Activated CD8-positive, alpha-beta memory T cell treated with anti-CD3 and anti-CD28 coated beads for 24 hours (primary cell): Measurements from ENCODE around the gene KDM1A.
A peak's percentile ranks its signal among the peaks of the same experiment; 100 is the strongest.

ENCODE experiments used
- DNase-seq: peaks from one replicate; pipeline ENCODE4 v3.0.0-alpha.2; 2020

Gene KDM1A

GRCh38 chr1:23079025-23079424 is 59.8 kb downstream of the KDM1A start:
- DNase-seq: no peak

GRCh38 chr1:23080885-23081284 is 61.6 kb downstream of the KDM1A start:
- DNase-seq: no peak

GRCh38 chr1:23081376-23081775 is 62.1 kb downstream of the KDM1A start:
- no peak for DNase-seq

DNA sequence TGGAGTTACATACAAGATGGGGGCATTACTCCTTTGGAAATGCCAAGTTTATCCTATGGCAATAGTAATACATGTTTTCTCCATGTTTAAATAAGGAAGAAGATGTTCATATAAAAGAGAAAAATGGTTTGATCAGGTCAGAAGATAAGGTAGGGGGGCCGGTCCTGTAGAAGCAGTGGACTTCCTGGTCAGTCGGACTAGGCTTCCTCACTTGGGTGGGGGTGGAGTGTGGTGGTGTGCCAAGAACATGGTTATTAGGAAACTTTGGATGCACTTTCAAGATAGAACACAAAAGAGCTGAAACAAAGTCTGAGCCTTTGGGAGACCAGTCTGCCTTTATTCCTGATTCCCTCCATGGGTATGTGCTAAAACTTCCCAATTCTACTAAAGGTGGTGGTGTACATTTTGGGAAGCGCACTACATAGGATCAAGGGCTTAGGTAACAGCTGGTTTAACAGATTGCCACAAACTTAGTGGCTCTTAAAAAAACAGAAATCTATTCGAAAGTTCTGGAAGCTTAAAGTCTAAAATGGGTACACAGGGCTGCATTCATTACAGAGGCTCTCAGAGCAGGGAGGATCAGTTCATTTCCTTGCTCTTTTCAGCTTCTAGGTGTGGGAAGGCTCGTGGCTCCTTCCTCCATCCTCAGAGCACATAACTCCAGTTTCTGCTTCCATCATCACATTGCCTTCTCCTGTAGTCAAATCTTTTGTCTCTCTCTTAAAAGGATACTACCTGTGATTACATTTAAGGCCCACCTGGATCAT is 64.6 kb downstream of the KDM1A start:
- no peak for DNase-seq

GRCh38 chr1:23084880-23085279 is 65.6 kb downstream of the KDM1A start:
- no peak for DNase-seq

DNA sequence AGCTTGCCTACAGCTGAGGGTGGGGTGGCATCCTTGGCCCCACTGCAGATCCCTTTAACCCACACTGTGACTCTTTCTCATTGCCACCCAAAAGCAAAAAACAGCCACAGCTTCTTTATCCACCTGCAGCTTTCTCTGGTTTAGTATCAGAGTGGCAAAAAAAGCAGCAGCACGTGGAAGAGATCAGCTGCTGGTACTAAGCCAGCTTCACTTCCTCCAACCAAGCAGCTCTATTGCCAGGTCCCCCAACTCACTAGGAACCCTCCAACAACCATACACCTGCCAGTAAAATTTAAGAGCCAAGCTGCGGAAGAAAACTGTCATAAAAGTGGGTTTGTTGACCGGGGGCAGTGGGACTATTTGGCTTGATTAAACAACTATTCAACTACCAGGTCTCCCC is 66.4 kb downstream of the KDM1A start:
- no peak for DNase-seq

DNA sequence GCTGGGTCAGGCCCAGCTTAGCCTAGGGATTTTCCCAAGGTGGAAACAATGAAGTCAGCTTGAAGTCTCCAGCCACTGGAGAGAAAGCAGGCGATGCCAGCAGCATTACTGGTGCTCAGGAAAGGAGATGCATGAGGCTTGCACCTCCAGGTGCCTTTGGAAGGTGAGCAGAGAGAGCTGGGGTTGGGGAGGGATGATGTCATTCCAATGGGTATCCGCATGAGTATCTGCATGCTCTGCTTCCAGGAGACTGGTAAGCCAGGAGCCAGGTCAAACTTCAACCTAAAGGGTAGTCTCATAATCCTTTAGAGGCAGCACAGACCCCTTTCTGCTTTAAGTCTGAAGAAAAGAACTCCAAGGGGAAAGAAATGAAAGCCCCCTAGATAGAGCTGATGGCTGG is 68.8 kb downstream of the KDM1A start:
- no peak for DNase-seq

GRCh38 chr1:23090056-23090455 is 70.8 kb downstream of the KDM1A start:
- no peak for DNase-seq

DNA sequence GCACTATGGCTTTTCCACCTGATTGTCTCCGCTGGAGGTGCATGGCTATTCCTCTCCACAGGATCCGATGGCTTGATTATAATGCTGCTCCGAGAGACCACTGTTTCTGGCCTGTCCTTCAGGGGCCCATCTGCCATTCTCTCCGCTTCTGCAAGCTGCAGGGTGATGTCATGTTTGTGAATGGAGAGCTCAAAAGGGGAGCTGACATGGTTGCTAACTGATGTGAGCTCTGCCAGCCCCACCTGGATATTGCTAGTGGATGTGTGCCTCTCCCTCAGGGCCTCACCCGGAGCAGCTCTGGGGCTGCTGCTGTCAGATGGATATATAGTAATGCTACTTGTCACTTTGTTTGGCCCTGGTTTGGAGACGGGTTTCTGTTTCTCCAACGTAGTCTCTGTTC is 72.3 kb downstream of the KDM1A start:
- no peak for DNase-seq

DNA sequence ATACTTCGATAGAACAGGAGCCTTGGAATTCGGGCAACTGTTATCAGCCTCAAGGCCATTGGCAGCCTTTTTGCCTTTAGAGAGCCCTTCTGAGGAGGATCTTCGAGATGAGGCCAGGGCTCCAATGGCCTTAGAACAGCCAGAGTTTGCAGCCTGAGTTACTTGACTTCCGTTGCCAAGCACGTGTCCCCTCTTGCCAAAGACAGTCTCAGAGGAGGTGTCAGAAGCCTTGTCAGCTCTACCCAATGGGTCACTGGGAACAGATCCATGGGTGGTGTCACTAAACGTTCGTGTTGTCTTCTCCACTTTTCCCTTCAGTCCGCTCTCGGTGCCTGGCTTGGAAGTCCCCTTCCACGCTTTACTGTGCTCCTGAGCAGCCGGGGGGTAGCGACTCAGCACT is 73.2 kb downstream of the KDM1A start:
- no peak for DNase-seq

DNA sequence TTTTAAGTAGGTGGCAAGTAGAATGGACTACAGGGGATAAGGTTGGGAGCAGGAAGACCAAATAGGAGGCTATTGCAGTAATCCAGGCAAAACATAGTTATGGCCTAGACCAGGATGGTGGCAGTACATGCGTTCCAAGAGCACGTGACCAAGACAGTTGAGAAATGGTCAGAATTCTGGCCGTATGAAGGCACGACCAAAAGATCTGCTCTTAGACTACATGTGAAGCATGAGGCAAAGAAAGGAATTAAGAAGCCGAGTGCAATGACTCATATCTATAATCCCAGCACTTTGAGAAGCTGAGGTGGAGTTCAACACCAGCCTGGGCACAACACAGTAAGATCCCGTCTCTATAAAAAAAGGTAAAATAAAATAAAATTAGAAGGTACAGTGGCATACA is 78.0 kb downstream of the KDM1A start:
- no peak for DNase-seq

- peak; percentile 77 for DNase-seq
Observed at GRCh38 chr1:23098463-23099170, 79.3 kb downstream of the KDM1A start.

- DNase-seq: no peak
Observed at GRCh38 chr1:23099171-23099536, 79.9 kb downstream of the KDM1A start.

DNA sequence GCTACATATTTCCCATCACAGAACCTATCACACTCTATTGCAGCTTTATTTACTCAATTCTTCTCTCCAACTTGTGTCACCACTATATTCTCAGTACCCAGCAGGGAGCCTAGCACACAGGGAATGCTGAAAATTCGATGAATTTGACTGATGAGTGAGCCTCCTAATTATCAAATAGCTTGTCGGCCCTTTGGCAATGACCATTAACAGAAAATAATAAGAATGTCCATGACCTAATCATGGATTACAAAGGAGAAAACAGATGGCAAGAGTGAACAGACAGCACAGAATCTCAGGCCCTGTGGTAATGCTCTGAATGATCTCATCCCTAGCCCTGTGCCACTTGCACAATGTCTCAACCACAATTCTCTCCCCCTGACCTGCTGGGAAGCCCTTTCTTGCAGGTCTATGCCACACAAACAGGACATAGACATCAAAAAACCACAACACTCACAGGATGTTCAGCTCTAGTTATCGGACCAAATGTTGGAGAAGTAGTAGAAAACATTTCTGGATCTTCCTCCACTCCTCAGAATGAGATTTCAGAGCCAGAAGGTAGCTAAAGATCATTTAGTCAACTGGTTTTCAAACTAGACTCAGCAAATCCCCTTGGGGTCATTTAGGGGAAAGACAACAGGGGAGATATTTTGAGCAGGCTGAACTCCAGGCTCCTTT is 80.9 kb downstream of the KDM1A start:
- no peak for DNase-seq

DNA sequence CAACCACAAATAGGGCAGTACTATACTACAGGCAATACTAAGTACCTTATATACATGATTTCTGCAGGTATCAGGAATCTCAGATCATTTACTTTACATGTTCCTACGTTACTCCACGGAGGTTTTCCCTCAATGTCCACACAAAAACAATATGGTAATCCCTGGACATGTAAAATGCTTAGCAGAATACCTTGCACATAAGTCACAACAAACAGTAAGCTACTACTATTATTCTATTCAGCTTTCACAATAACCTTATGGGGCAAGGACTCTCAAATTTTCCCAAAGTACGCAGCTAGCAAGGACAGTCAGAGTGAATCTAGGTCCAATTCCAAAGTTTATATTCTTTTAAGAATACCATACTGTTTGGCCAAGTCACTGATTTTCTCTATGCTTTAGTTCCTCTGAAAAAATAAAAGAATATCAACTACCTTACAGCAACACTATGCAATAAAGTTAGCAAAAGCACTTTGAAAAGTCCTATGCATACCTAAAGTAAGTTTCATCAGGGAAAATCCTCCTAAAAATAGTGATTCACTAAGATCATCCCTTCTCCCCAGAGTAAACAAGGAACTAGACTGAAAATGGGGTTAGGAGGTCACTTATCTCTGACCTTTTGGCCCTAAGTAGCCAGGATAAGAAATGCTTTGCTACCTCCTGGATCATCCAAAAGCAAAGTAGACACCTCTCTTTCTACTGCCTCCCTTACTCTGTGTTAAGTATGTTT is 82.0 kb downstream of the KDM1A start:
- DNase-seq: no peak

GRCh38 chr1:23101887-23102286 is 82.6 kb downstream of the KDM1A start:
- DNase-seq: no peak

GRCh38 chr1:23102289-23102688 is 83.0 kb downstream of the KDM1A start:
- no peak for DNase-seq

GRCh38 chr1:23103001-23103889 is 84.0 kb downstream of the KDM1A start:
- no peak for DNase-seq

DNA sequence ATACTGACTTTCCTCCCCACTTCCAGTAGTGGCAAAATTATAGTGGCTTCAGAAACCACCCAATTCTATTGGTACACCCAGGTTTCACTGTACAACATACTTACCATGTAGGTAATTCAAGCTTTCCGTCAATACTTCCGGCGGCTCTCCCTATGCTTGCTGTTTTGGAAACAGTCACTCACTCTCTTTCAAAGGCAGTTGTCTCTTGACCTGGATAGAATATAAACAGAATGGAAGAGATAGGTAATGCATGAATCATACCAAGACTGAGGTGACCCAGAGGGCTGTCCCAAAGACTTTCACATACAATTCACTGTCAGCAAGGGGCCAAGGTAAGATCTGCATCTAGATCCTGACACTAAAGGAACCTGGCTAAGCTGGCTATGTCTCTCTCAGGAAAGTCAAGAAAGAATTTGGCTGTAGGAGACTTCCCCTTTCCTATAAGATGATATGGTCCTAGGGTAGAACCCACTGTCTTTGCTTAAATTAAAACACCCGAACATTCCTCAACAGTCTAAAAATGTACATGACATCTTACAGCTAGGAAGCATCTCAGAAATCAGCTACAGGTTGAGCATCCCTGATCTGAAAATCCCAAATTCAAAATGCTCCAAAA is 89.8 kb downstream of the KDM1A start:
- DNase-seq: no peak

DNA sequence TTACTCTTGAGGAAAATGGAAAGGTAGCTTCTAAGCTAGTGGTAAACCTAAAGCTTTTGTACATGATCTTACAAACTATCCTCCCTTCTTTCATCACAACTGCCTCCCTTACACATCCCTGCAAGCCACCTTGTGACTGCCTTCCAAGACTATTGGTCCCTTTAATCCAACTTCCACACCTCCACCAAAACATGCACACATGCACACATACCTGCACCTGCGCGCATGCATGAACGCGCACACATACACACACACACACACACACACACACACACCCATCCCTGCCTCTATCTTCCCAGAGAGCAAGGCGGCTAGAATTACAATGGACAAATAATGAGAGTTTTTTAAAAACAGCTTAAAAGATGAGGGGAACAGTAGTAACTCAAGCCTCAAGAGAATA is 91.1 kb downstream of the KDM1A start:
- DNase-seq: no peak

DNA sequence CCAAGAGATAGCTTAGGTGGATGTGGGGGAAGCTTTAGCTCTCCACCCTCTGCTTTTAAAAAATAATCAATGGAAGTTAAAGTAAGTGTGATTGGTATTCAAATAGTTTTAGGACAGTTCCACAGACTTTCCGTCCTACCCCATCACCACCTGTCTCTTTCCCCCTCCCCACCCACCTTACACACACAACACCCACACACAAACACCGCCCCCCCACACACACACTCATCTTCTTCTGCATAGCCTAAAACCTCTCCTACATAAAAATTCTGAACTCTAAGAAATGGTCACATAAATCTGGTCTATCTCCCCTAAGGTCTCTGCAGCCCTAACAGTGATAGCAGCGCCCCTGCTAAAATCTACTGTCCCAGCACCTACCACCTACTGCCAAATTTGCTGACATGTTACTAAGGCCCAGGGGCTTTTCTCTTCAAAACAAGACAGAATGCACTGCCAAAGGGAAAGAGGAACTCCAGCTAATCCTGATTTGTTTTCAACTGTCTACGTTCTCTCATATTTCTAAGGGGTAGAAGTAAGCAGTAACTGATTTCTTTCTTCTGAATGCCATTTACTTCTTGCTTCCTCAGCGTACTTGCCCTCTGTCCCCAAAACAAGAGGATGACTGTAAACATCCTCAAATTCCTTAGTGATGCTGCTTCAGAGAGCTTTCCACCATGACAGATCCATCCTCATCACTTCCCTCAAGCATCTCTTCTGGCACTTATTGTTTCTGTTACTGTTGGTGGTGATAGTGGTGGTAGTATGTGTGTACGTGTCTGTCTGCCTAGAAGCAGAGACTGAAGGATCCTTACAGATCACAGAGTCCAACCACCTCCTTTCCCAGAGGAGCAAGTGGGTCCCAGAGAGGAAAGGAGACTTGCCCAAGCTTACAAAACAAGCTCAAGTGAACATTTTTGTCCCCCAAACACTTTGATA is 92.6 kb downstream of the KDM1A start:
- DNase-seq: no peak
